GM12878 (cell line): ENCODE data around the gene PPL. TPM values are rescaled to one million over a fixed set of nuclear protein-coding genes. Genes with fewer than 3 reads are reported as not detected.

Source experiments
- ATAC-seq: fragments of 200-7000 bp; cut with Tn5 transposase; 3 replicates; pipeline ENCODE4 v1.9.1; 2020; ENCODE audit warnings: mild to moderate bottlenecking, moderate library complexity
- BruUV-seq: library from RNA; stranded (reverse); fragments of 400-500 nt; replicated peaks from 2 replicates; lab custom pipeline; 2021; lab: Mats Ljungman, UMichigan
- CTCF ChIA-PET: fragments of 300-600 bp; sonication (Branson Sonifier 250); formaldehyde crosslinking; extraction: SDS; loops from one replicate; lab custom pipeline; 2021; ENCODE audit warnings: inconsistent platforms; lab: Yijun Ruan, JAX
- POLR2A ChIA-PET: fragments of 350-600 bp; formaldehyde crosslinking; extraction: SDS; loops from one replicate; lab custom pipeline; 2021; ENCODE audit warnings: inconsistent platforms; lab: Charles Lee
- RAD21 ChIA-PET: fragments of 300-600 bp; sonication (Branson Sonifier 250); formaldehyde crosslinking; loops from one replicate; lab custom pipeline; 2023; ENCODE audit warnings: antibody characterized with exemption; ENCODE audit not compliant: unreplicated experiment; lab: Charles Lee
- SMC1A ChIA-PET: fragments of 300-600 bp; sonication (Branson Sonifier 250); formaldehyde crosslinking; loops from one replicate; lab custom pipeline; 2023; ENCODE audit not compliant: unreplicated experiment, uncharacterized antibody; lab: Charles Lee
- DNase-seq: peaks from one replicate; pipeline ENCODE4 v3.0.0-alpha.2; 2011; ENCODE audit warnings: low read depth, low spot score
- FAIRE-seq: peaks from 3 replicates; lab custom pipeline; 2011; peaks lifted over from hg19 to GRCh38; lab: Jason Lieb, UNC
- H2AFZ ChIP-seq: 2 replicates; pipeline ENCODE4 v1.6.0; 2011; ENCODE audit warnings: low read depth, low read length, control low read depth; ENCODE audit not compliant: control insufficient read depth
- H3K27ac ChIP-seq: 2 replicates; pipeline ENCODE4 v1.5.1; 2011; ENCODE audit warnings: control low read depth; ENCODE audit not compliant: control insufficient read depth, insufficient read depth
- H3K27me3 ChIP-seq, 2 experiments: replicated peaks in 1 of 2; 2 replicates each; pipeline versions ENCODE4 v1.6.0 to v1.6.1; 2011; ENCODE audit warnings: low read length in 1 of 2; ENCODE audit not compliant: control insufficient read depth in 2 of 2, insufficient read depth in 2 of 2
- H3K36me3 ChIP-seq, 2 experiments: 2 replicates each; pipeline ENCODE4 v1.5.1; 2011; ENCODE audit warnings: low read length in 1 of 2; ENCODE audit not compliant: control insufficient read depth in 2 of 2, insufficient read depth in 2 of 2
- H3K4me1 ChIP-seq: 2 replicates; pipeline ENCODE4 v1.6.1; 2011; ENCODE audit warnings: mild to moderate bottlenecking, low read length, moderate library complexity, mixed read lengths; ENCODE audit not compliant: control insufficient read depth, insufficient read depth
- H3K4me2 ChIP-seq: 2 replicates; pipeline ENCODE4 v1.6.0; 2011; ENCODE audit warnings: control low read depth; ENCODE audit not compliant: control insufficient read depth, insufficient read depth
- H3K4me3 ChIP-seq: fragments of 200-600 bp; sonication (generic); 2 replicates; pipeline ENCODE4 v1.5.1; 2016
- H3K79me2 ChIP-seq: 2 replicates; pipeline ENCODE4 v1.6.0; 2011; ENCODE audit warnings: low read length; ENCODE audit not compliant: control insufficient read depth, insufficient read depth
- H3K9ac ChIP-seq: 2 replicates; pipeline ENCODE4 v1.8.0; 2011; ENCODE audit warnings: low read length, control low read depth, mixed read lengths; ENCODE audit not compliant: control insufficient read depth, insufficient read depth
- H3K9me3 ChIP-seq: replicated peaks from 3 replicates; pipeline ENCODE4 v1.5.1; 2011; ENCODE audit warnings: mild to moderate bottlenecking, low read length; ENCODE audit not compliant: control insufficient read depth, insufficient read depth
- H4K20me1 ChIP-seq: 2 replicates; pipeline ENCODE4 v1.6.0; 2011; ENCODE audit not compliant: control insufficient read depth, insufficient read depth
- CBFB ChIP-seq: IDR thresholded peaks from 2 replicates; pipeline ENCODE4 v1.6.1; 2016; ENCODE audit warnings: antibody characterized with exemption, low read depth
- CBX5 ChIP-seq: sonication (generic); IDR thresholded peaks from 2 replicates; pipeline ENCODE4 v1.6.1; 2016; ENCODE audit warnings: low read depth, moderate library complexity, mild to moderate bottlenecking, inconsistent platforms
- DPF2 ChIP-seq: fragments of 450-650 bp; IDR thresholded peaks from 2 replicates; pipeline ENCODE4 v1.6.1; 2017; ENCODE audit warnings: mild to moderate bottlenecking
- EZH2 ChIP-seq: IDR thresholded peaks from 2 replicates; pipeline ENCODE4 v1.6.1; 2012; ENCODE audit warnings: low read depth, mild to moderate bottlenecking, control low read depth, inconsistent platforms, low read length, borderline replicate concordance; ENCODE audit not compliant: control insufficient read depth
- KAT2A ChIP-seq: conservative IDR thresholded peaks from 2 replicates; pipeline ENCODE4 v1.6.1; 2011; ENCODE audit warnings: low read depth, low read length; ENCODE audit not compliant: control insufficient read depth
- MEF2B ChIP-seq: fragments of 450-650 bp; IDR thresholded peaks from 2 replicates; pipeline ENCODE4 v1.6.1; 2018; ENCODE audit warnings: mild to moderate bottlenecking, moderate library complexity; ENCODE audit not compliant: partially characterized antibody, poor library complexity, severe bottlenecking
- MTA2 ChIP-seq: fragments of 450-650 bp; IDR thresholded peaks from 2 replicates; pipeline ENCODE4 v1.6.1; 2016; ENCODE audit warnings: low read depth, mild to moderate bottlenecking, moderate library complexity
- NFYB ChIP-seq: IDR thresholded peaks from 2 replicates; pipeline ENCODE4 v1.6.1; 2011; ENCODE audit warnings: low read depth, mild to moderate bottlenecking, low read length, improper control_type of control experiment, moderate library complexity; ENCODE audit not compliant: insufficient read depth
- NKRF ChIP-seq: fragments of 450-650 bp; conservative IDR thresholded peaks from 2 replicates; pipeline ENCODE4 v1.6.1; 2017; ENCODE audit warnings: mild to moderate bottlenecking, moderate library complexity
- NR2C2 ChIP-seq: IDR thresholded peaks from 2 replicates; pipeline ENCODE4 v1.6.1; 2011; ENCODE audit warnings: borderline replicate concordance, low read depth; ENCODE audit not compliant: control insufficient read depth, insufficient read length
- POLR2AphosphoS5 ChIP-seq: IDR thresholded peaks from 2 replicates; pipeline ENCODE4 v1.6.1; 2011; ENCODE audit warnings: mild to moderate bottlenecking, low read length, inconsistent platforms
- RBBP5 ChIP-seq: fragments of 200-600 bp; sonication (generic); conservative IDR thresholded peaks from 2 replicates; pipeline ENCODE4 v1.6.1; 2016
- RELB ChIP-seq: fragments of 450-650 bp; IDR thresholded peaks from 2 replicates; pipeline ENCODE4 v1.6.1; 2017; ENCODE audit warnings: low read depth, mild to moderate bottlenecking, moderate library complexity
- RFX5 ChIP-seq: IDR thresholded peaks from 2 replicates; pipeline ENCODE4 v1.6.1; 2011; ENCODE audit warnings: low read depth, low read length, improper control_type of control experiment
- SMAD5 ChIP-seq: IDR thresholded peaks from 2 replicates; pipeline ENCODE4 v1.6.1; 2016; ENCODE audit warnings: antibody characterized with exemption, low read depth
- TBL1XR1 ChIP-seq: IDR thresholded peaks from 2 replicates; pipeline ENCODE4 v1.6.1; 2012; ENCODE audit warnings: low read depth, low read length, improper control_type of control experiment
- WRNIP1 ChIP-seq: IDR thresholded peaks from 2 replicates; pipeline ENCODE4 v1.6.1; 2011; ENCODE audit warnings: low read depth, low read length, improper control_type of control experiment, borderline replicate concordance
- ZNF207 ChIP-seq: fragments of 450-650 bp; IDR thresholded peaks from 2 replicates; pipeline ENCODE4 v1.6.1; 2014; ENCODE audit warnings: antibody characterized with exemption, mild to moderate bottlenecking, borderline replicate concordance
- ZSCAN29 ChIP-seq: fragments of 450-650 bp; IDR thresholded peaks from 2 replicates; pipeline ENCODE4 v1.6.1; 2017; ENCODE audit warnings: mild to moderate bottlenecking, moderate library complexity
- WGBS: methylation state at CpG from one replicate; pipeline ENCODE4 v1.1.6; 2016; ENCODE audit warnings: low lambda C conversion rate; ENCODE audit not compliant: insufficient replicate concordance, insufficient coverage; ENCODE audit errors: missing lambda C conversion rate; 5-methylcytosine and 5-hydroxymethylcytosine counted together
- in situ Hi-C: fragments of 300-500 bp; cut with MboI; formaldehyde crosslinking; loops from 9 replicates; pipeline ENCODE4 v1.14.3; 2018; ENCODE audit warnings: mixed read lengths
- intact Hi-C: fragments of 100-400 bp; cut with micrococcal nuclease; formaldehyde crosslinking; loops from one replicate; pipeline ENCODE4 v1.14.2; 2022; ENCODE audit not compliant: unreplicated experiment
- polyA plus RNA-seq, 11 experiments: library from polyadenylated mRNA; depleted of rRNA in 4 of 11; unstranded in 6 of 11; stranded (reverse) in 5 of 11; fragments of >200 nt; fragmentation: Nextera tagmentation in 4 of 11; fragmentation: Illumina TruSeq in 1 of 11; extraction: Ambion mirVana in 4 of 11; extraction: Trizol in 1 of 11; gene quantifications; 1 replicate in 1 of 11; 2 replicates in 10 of 11; pipeline versions ENCODE4 v1.2.1 to v1.2.3, GENCODE V29; 2011 to 2016; ENCODE audit warnings: inconsistent platforms in 2 of 11, missing spikeins in 2 of 11, low read depth in 1 of 11
- total RNA-seq, 4 experiments: library from RNA; depleted of rRNA in 3 of 4; stranded (reverse); fragments of >200 nt in 3 of 4; fragmentation: Illumina TruSeq in 1 of 4; extraction: Trizol in 1 of 4; gene quantifications; 2 replicates each; pipeline versions ENCODE4 v1.2.1 to v1.2.3, GENCODE V29; 2013 to 2021
- TF ChIP-seq, protein P1 (sequence below): IDR thresholded peaks from 2 replicates; pipeline ENCODE4 v1.6.1; 2012; ENCODE audit warnings: low read depth, low read length, improper control_type of control experiment

Gene PPL
- total and polyA plus RNA-seq, 10 of the 15 experiments (the other 5 are each of a cell fraction or from before 2014, with no cell fraction given) = 0.03 to 0.47 (median 0.05) TPM; not detected in 2

GRCh38 chr16:4924593-4925292 lies 12.2 kb downstream of the PPL start (continued):
- TF ChIP-seq NKRF (no peak), POLR2AphosphoS5 (no peak), WRNIP1 (no peak), SMAD5 (no peak)

GRCh38 chr16:4923853-4924252 lies 13.1 kb downstream of the PPL start:
- SMC1A ChIA-PET = no interaction called here
- TF ChIP-seq ZNF207 = no peak
- TF ChIP-seq RBBP5 = no peak
- TF ChIP-seq RFX5 = no peak
- TF ChIP-seq KAT2A = no peak
- no peak for TF ChIP-seq NR2C2
- TF ChIP-seq DPF2 = no peak
- TF ChIP-seq MTA2 = no peak
- no peak for TF ChIP-seq NFYB
- no peak for TF ChIP-seq ZSCAN29
- no peak for TF ChIP-seq RELB
- TF ChIP-seq EZH2 = no peak
- TF ChIP-seq CBFB = no peak
- TF ChIP-seq, protein P1, sequence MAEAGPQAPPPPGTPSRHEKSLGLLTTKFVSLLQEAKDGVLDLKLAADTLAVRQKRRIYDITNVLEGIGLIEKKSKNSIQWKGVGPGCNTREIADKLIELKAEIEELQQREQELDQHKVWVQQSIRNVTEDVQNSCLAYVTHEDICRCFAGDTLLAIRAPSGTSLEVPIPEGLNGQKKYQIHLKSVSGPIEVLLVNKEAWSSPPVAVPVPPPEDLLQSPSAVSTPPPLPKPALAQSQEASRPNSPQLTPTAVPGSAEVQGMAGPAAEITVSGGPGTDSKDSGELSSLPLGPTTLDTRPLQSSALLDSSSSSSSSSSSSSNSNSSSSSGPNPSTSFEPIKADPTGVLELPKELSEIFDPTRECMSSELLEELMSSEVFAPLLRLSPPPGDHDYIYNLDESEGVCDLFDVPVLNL = no peak
- no peak for TF ChIP-seq TBL1XR1
- TF ChIP-seq MEF2B = no peak
- no peak for TF ChIP-seq CBX5
- no peak for TF ChIP-seq WRNIP1

More at GRCh38 chr16:4923853-4924252, 13.1 kb downstream of the PPL start:
- Histone ChIP-seq H3K9ac (no peak overlapping the region), H4K20me1 (no peaks in the 10 kb centered on the region), H3K4me3 (no peak overlapping the region), H3K79me2 (no peaks in the 10 kb centered on the region), H3K4me1 (no peaks in the 10 kb centered on the region), H3K36me3 (no peaks in the 10 kb centered on the region), H3K9me3 (peaks cover 3% of the 10 kb centered on the region; the same call in 2 of the 3 replicates), H3K27me3 (no peaks in the 10 kb centered on the region; a peak in 1 of 4 replicates), H3K27ac (no peak overlapping the region), H3K4me2 (no peak overlapping the region), H2AFZ (no peak overlapping the region)
- BruUV-seq = no TSS peak
- intact Hi-C loops (no loop called here), in situ Hi-C loops (no loop called here)
- no peak for DNase-seq
- WGBS = 20% methylated on average over 6 of the region's 6 CpGs
- no peak for FAIRE-seq
- ChIA-PET RAD21 (no interaction called here), CTCF (no interaction called here), POLR2A (no interaction called here)
- ATAC-seq = no peak
